ENCODE results near the gene ATP23.

ATP23 gene

GRCh38 chr12:57941165-57941894 lies at the start of gene ATP23:
Gene ATP23 (plus strand): TSS chr12:57941567. CDS start chr12:57941702, 135 bp downstream.
- peak; percentile 80 for DNase-seq

- no peak for DNase-seq
Measured at GRCh38 chr12:57892232-57892972, 49.0 kb upstream of the ATP23 start.

GRCh38 chr12:57893431-57894353 lies 47.7 kb upstream of the ATP23 start:
- DNase-seq, result peak; percentile 87

- DNase-seq, result no peak
Measured at GRCh38 chr12:57894399-57895292, 46.7 kb upstream of the ATP23 start.

GRCh38 chr12:57895389-57896114 lies 45.8 kb upstream of the ATP23 start:
- peak; percentile 29 for DNase-seq

GRCh38 chr12:57896115-57896433 lies 45.3 kb upstream of the ATP23 start:
- peak; percentile 32 for DNase-seq

GRCh38 chr12:57896434-57897201 lies 44.7 kb upstream of the ATP23 start:
- peak; percentile 65 for DNase-seq

GRCh38 chr12:57897286-57897974 lies 43.9 kb upstream of the ATP23 start:
- no peak for DNase-seq

- no peak for DNase-seq
Measured at GRCh38 chr12:57898308-57898970, 42.9 kb upstream of the ATP23 start.

- peak; percentile 32 for DNase-seq
Measured at GRCh38 chr12:57899010-57899662, 42.2 kb upstream of the ATP23 start.

GRCh38 chr12:57902478-57902969 lies 38.8 kb upstream of the ATP23 start:
- DNase-seq, result no peak

- DNase-seq, result no peak
Measured at GRCh38 chr12:57904426-57904825, 36.9 kb upstream of the ATP23 start.

- DNase-seq, result peak; percentile 78
Measured at GRCh38 chr12:57904848-57905811, 36.2 kb upstream of the ATP23 start.

GRCh38 chr12:57905812-57906475 lies 35.4 kb upstream of the ATP23 start:
- DNase-seq, result no peak

- DNase-seq, result no peak
Measured at GRCh38 chr12:57906821-57907220, 34.5 kb upstream of the ATP23 start.

GRCh38 chr12:57907281-57907680 lies 34.1 kb upstream of the ATP23 start:
- no peak for DNase-seq

GRCh38 chr12:57908511-57908910 lies 32.9 kb upstream of the ATP23 start:
- DNase-seq, result no peak
